Endothelial cell of umbilical vein (primary cell): ENCODE data around the gene TCP11L2. TPM values are rescaled to one million over a fixed set of nuclear protein-coding genes. Genes with fewer than 3 reads are reported as not detected.

Source experiments
- BruUV-seq: library from RNA; stranded (reverse); fragments of 400-500 nt; replicated peaks from 2 replicates; lab custom pipeline; 2021; lab: Mats Ljungman, UMichigan
- CTCF ChIA-PET: fragments of 300-600, 350-600 bp; sonication (Branson Sonifier 250); formaldehyde crosslinking; loops from one replicate; lab custom pipeline; 2021; ENCODE audit warnings: antibody characterized with exemption, inconsistent platforms; lab: Charles Lee
- POLR2A ChIA-PET: fragments of 300-600, 350-600 bp; sonication (Branson Sonifier 250); formaldehyde crosslinking; loops from one replicate; lab custom pipeline; 2021; ENCODE audit warnings: antibody characterized with exemption, inconsistent platforms; lab: Charles Lee
- DNase-seq: peaks from one replicate; pipeline ENCODE4 v3.0.0-alpha.2; 2011; ENCODE audit warnings: low read depth, low spot score
- FAIRE-seq: peaks from 2 replicates; lab custom pipeline; 2011; peaks lifted over from hg19 to GRCh38; lab: Jason Lieb, UNC
- H2AFZ ChIP-seq: 2 replicates; pipeline ENCODE4 v1.6.0; 2012; ENCODE audit warnings: low read depth, low read length, control low read depth, inconsistent platforms
- H3K27ac ChIP-seq: 2 replicates; pipeline ENCODE4 v1.5.1; 2011; ENCODE audit warnings: low read depth, mild to moderate bottlenecking, control low read depth, low read length, moderate library complexity; ENCODE audit not compliant: insufficient read depth
- H3K27me3 ChIP-seq, 2 experiments: 2 replicates each; pipeline versions ENCODE4 v1.6.0 to v1.6.1; 2011; ENCODE audit warnings: low read length in 2 of 2, mixed read lengths in 1 of 2; ENCODE audit not compliant: control insufficient read depth in 2 of 2, insufficient read depth in 2 of 2
- H3K36me3 ChIP-seq, 2 experiments: 2 replicates in 1 of 2; 3 replicates in 1 of 2; pipeline ENCODE4 v1.5.1; 2011; ENCODE audit warnings: low read length in 2 of 2, mild to moderate bottlenecking in 1 of 2, moderate library complexity in 1 of 2; ENCODE audit not compliant: control insufficient read depth in 2 of 2, insufficient read depth in 2 of 2; ENCODE audit errors: extremely low read depth in 1 of 2
- H3K4me1 ChIP-seq: 3 replicates; pipeline ENCODE4 v1.5.1; 2011; ENCODE audit warnings: mild to moderate bottlenecking, low read length; ENCODE audit not compliant: control insufficient read depth, insufficient read depth; ENCODE audit errors: extremely low read depth
- H3K4me2 ChIP-seq: 2 replicates; pipeline ENCODE4 v1.6.1; 2011; ENCODE audit warnings: low read length, control low read depth, mixed read lengths; ENCODE audit not compliant: insufficient read depth
- H3K4me3 ChIP-seq, 3 experiments: fragments of 200-600 bp in 1 of 3; sonication (generic), shearing (Covaris generic) in 1 of 3; replicated peaks in 1 of 3; 2 replicates each; pipeline ENCODE4 v1.5.1; 2011 to 2016; ENCODE audit warnings: control low read depth in 3 of 3, low read length in 3 of 3, mild to moderate bottlenecking in 2 of 3, inconsistent platforms in 1 of 3, low read depth in 1 of 3, moderate library complexity in 1 of 3; ENCODE audit not compliant: insufficient read depth in 1 of 3
- H3K79me2 ChIP-seq: 2 replicates; pipeline ENCODE4 v1.6.0; 2012; ENCODE audit warnings: low read length, inconsistent platforms; ENCODE audit not compliant: control insufficient read depth, insufficient read depth
- H3K9ac ChIP-seq: replicated peaks from 2 replicates; pipeline ENCODE3; 2011; ENCODE audit warnings: low read length, control low read depth; ENCODE audit not compliant: insufficient read depth; ENCODE audit errors: extremely low read depth
- H3K9me1 ChIP-seq: replicated peaks from 3 replicates; pipeline ENCODE4 v1.6.0; 2011; ENCODE audit warnings: mild to moderate bottlenecking, low read length; ENCODE audit not compliant: control insufficient read depth, insufficient read depth; ENCODE audit errors: extremely low read depth
- H3K9me3 ChIP-seq: replicated peaks from 2 replicates; pipeline ENCODE4 v1.5.1; 2012; ENCODE audit warnings: low read length, inconsistent platforms; ENCODE audit not compliant: control insufficient read depth, insufficient read depth
- H4K20me1 ChIP-seq: replicated peaks from 2 replicates; pipeline ENCODE3; 2011; ENCODE audit warnings: mild to moderate bottlenecking, low read length; ENCODE audit not compliant: control insufficient read depth, insufficient read depth; ENCODE audit errors: extremely low read depth
- CTCF ChIP-seq, 2 donors: IDR thresholded peaks; 1 replicate in 1 of 2; 2 replicates in 1 of 2; pipeline ENCODE4 v1.5.1; 2011; ENCODE audit warnings: low read length in 2 of 2, mild to moderate bottlenecking in 2 of 2, moderate library complexity in 2 of 2, control low read depth in 1 of 2, inconsistent platforms in 1 of 2, low read depth in 1 of 2; ENCODE audit not compliant: insufficient read depth in 1 of 2; ENCODE audit errors: extremely low read depth in 1 of 2
- EZH2 ChIP-seq: IDR thresholded peaks from 2 replicates; pipeline ENCODE4 v1.6.1; 2012; ENCODE audit warnings: borderline replicate concordance, low read depth, mild to moderate bottlenecking, moderate library complexity, low read length, inconsistent platforms; ENCODE audit not compliant: severe bottlenecking
- FOS ChIP-seq: IDR thresholded peaks from 2 replicates; pipeline ENCODE4 v1.6.1; 2011; ENCODE audit warnings: mild to moderate bottlenecking, low read length, moderate library complexity, borderline replicate concordance; ENCODE audit not compliant: insufficient read depth
- GATA2 ChIP-seq: IDR thresholded peaks from 2 replicates; pipeline ENCODE4 v1.7.0; 2011; ENCODE audit warnings: low read depth, mild to moderate bottlenecking, moderate library complexity, mixed read lengths, low read length; ENCODE audit not compliant: insufficient read length, insufficient read depth
- JUN ChIP-seq: IDR thresholded peaks from 2 replicates; pipeline ENCODE4 v1.6.1; 2011; ENCODE audit warnings: borderline replicate concordance, low read depth; ENCODE audit not compliant: insufficient read length, insufficient read depth
- MAX ChIP-seq: IDR thresholded peaks from 2 replicates; pipeline ENCODE4 v1.6.1; 2011; ENCODE audit not compliant: insufficient read depth, insufficient read length
- MYC ChIP-seq: IDR thresholded peaks from one replicate; pipeline ENCODE4 v1.6.1; 2011; ENCODE audit warnings: mild to moderate bottlenecking, low read depth, low read length
- POLR2A ChIP-seq: IDR thresholded peaks from 2 replicates; pipeline ENCODE4 v1.6.1; 2012; ENCODE audit warnings: low read depth, mild to moderate bottlenecking, control low read depth, low read length
- POLR2AphosphoS5 ChIP-seq: IDR thresholded peaks from 2 replicates; pipeline ENCODE4 v1.6.1; 2012; ENCODE audit warnings: low read depth, mild to moderate bottlenecking, control low read depth, low read length, moderate library complexity; ENCODE audit not compliant: insufficient read depth
- dilution Hi-C: fragments of 300-500 bp; cut with MboI; formaldehyde crosslinking; loops from one replicate; pipeline ENCODE4 v1.15.0; 2019; ENCODE audit warnings: low sequenced_read_pairs; ENCODE audit not compliant: extremely low pct_ligation_motif_present
- intact Hi-C: fragments of 100-400 bp; cut with micrococcal nuclease; formaldehyde crosslinking; loops from one replicate; pipeline ENCODE4 v1.10.0; 2022
- polyA plus RNA-seq, 4 experiments: library from polyadenylated mRNA; depleted of rRNA in 3 of 4; stranded (reverse) in 3 of 4; unstranded in 1 of 4; fragments of >200 nt; gene quantifications; 2 replicates each; pipeline versions ENCODE4 v1.2.1 to v1.2.3, GENCODE V29; 2011 to 2012; ENCODE audit warnings: missing spikeins in 1 of 4
- total RNA-seq: library from RNA; stranded (reverse); gene quantifications from 2 replicates; pipeline ENCODE4 v1.2.3, GENCODE V29; 2021

The TCP11L2 gene
- total and polyA plus RNA-seq, 2 donors (not counting 3 experiments of a cell fraction or from before 2014, with no cell fraction given), result 6.0 to 18.7 TPM

GRCh38 chr12:106359646-106360399 lies 57.3 kb downstream of the TCP11L2 start:
- POLR2A ChIA-PET, result no interaction called here
- intact Hi-C loops, result loop anchor here (5.0 kb wide), 2 partner anchors 412 to 732 kb away; partner anchors contain the start of genes CRY1 and RIC8B

More at GRCh38 chr12:106359646-106360399, 57.3 kb downstream of the TCP11L2 start:
- Histone ChIP-seq H3K27me3 (no peaks in the 10 kb centered on the region), H3K79me2 (peaks cover 25% of the 10 kb centered on the region), H3K9ac (no peak overlapping the region), H3K4me1 (peaks cover 12% of the 10 kb centered on the region), H3K27ac (no peak overlapping the region), H4K20me1 (no peaks in the 10 kb centered on the region), H3K9me3 (no peaks in the 10 kb centered on the region), H2AFZ (no peak overlapping the region), H3K4me3 (no peak overlapping the region), H3K4me2 (no peak overlapping the region), H3K9me1 (no peaks in the 10 kb centered on the region), H3K36me3 (no peaks in the 10 kb centered on the region)
- CTCF ChIA-PET, result no interaction called here
- BruUV-seq, result no TSS peak
- dilution Hi-C loops, result no loop called here
- TF ChIP-seq JUN, result no peak
- no peak for TF ChIP-seq MYC
- no peak for TF ChIP-seq GATA2
- no peak for TF ChIP-seq FOS
- TF ChIP-seq EZH2, result no peak
- TF ChIP-seq MAX, result no peak
- TF ChIP-seq POLR2A, result no peak
- TF ChIP-seq CTCF (IDR thresholded peaks at IDR 0.05; ENCODE audit: extremely low read depth in 1 of 2, insufficient read depth in 1 of 2, low read depth in 1 of 2, low read length in 2 of 2), result no peak
- no peak for TF ChIP-seq POLR2AphosphoS5
- FAIRE-seq (no peak), DNase-seq (no peak)
